HuH-7.5 (cell line): ENCODE measurements around the gene EPHB1.
"Not testable (repeated sequence)": the region's sequence is repeated elsewhere in the genome, so short reads cannot be mapped to it uniquely, and the experiment has no call there.

Experiments used
- DNase-seq: peaks from one replicate; pipeline ENCODE4 v3.0.0; 2011; ENCODE audit warnings: low spot score

EPHB1 gene

DNA sequence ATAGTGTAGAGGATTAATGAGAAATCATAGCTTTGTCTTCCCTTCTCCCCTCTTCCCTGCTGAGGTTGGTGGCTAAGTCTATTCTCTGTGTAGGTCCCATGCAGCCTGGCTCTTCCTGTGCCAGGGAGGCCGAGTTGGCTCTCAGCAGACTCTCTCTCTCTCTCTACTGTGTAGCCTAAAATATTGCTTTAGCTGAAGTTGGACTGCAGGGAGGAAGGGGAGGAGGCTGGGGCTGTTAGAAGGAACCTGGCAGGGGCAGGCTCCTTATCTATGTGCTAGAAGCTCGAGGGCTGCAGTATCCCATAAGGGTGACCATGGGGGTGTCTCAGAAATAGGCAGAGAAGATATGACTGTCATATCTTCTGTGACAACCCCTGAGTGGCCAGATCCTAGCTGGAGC, 160.8 kb downstream of the EPHB1 start:
- DNase-seq = no peak

DNA sequence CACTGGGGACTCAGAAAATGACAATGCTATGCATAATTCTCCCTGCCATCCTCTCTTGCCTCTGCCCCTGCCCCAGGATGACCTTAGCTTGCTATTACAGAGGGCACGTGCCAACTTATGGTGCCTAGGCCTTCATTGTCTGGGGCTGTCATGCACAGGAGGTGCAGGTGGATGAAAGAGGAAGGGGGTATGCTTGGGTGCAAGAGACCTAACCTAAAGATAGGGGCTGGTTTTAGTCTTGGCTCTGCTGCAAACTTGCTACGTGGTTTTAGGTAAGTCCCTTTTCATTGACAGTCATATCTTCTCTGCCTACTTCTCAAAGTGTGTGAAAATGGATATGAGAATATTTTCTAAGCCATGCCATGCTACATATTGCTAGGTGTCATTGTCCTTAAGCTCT, 161.3 kb downstream of the EPHB1 start:
- DNase-seq = no peak

DNA sequence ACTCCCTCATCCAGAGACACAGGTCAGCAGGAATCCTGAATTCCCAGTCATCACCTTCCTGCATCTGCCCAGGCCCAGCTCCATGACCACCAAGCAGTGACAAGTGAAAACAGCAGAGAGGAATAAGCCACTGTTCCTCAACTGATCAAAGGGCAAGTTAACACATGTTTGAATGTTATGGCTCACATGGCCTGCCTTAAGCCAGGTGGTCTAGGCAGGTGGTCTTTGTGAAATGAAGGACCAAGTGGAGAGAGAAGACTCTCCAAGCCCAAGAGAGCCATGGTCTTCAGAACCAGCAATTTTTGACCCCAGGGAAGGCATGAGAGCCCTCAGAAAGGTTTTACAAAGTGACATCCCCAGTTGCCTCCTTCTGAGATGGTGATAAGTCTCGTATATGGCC, 161.8 kb downstream of the EPHB1 start:
- DNase-seq = no peak

DNA sequence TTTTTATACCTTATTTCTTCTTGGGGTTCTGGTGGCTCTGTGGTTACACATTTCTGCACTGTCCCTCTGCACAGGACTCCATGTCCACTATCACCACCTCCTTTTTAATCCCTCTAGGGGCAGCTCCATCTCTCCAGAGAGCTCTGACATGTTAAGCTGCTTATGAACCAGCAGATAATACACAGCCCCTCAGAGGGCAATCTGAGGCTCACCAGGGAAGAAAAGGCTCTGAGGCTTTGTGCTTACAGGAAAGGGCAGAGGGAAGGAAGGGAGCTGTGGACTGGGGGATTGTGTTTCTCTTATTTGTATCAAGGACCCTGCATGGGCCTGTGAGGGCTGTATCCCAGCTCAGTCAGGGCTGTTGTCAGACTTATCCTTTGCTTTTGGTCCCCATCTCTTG, 164.5 kb downstream of the EPHB1 start:
- DNase-seq = no peak

DNA sequence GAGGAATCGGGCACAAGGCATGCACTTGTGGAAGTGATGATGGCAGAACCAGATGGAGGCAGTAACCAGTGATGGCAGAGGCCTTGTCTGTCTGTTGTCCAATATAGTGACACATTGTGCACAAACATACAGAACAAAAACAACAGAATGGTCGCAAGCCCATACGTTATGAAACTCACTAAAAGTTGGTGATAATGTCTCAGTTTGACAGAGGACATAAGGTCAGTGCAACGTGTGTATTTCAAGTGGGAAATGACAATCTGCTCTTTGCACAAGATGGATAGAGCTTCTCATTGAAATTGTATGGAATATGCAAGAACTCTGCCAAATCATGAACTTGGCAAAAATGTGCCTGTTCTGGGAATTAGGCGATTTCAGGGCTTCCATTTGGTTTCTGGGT, 169.2 kb downstream of the EPHB1 start:
- no peak for DNase-seq

DNA sequence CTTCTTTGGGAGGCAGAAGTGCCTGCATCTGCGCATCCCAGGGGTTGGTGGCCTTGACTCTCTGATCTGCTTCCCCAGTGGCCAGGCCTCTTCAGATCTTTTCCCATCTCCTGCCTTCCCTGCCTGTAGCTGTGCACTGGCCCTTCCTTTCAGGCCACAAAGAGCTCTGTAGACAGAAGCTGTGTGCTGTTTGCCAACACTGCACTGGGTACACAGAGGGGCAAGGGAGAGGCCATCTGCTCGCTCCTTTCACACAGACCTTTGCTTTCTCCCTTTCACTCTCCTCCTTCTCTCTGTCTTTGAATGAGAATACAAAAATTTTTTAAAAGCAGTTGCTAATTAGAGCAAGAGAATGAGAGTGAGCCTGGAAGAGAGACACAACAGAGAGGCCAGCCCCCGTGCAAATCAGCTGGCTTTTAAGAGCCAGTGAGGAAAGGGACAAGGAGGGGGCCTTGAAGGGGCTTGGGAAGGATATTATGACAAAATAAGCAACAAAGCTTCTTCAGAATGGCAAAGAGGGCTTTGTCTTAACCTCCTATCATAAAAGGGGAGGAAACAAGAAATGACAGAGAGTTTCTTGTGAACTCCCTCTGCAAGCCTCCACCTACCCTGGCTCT, 170.9 kb downstream of the EPHB1 start:
- no peak for DNase-seq

DNA sequence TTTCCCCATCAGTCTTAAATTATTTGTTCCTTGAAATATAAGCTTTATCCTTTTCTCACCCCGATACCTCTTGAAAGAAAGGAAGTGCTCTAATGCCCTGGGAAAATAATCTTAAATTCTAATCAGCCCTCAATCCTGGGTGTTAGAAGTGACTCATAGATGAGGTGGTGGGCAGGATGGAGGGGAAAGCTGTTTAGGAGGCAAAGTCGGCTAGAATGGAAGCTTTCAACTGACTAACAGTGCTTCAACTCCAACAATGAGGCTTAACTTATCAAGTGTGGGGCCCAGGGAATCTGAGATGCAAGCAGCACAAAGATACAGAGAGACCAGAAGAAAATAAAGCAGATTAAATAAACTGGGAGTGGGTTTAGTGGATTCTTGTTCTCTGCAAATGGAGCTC, 175.8 kb downstream of the EPHB1 start:
- no peak for DNase-seq

DNA sequence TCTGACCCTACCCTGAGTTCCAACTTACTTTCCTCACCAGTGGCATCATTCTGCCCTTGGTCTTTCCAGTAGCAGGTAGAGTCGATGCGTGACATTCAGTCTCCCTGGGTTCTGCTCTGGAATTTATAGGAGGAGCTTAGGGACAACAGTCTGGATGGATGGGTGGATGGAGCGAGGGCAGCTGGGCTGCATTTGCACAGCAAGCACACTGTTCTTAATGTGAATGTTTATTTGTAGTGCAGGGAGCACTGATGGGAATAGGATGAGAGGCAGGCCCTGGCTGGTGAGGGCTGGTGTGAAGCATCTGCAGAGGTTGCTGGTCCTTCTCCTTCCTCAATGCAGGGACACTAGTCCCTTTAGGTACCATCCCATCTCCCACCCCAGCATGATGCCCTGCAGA, 176.2 kb downstream of the EPHB1 start:
- no peak for DNase-seq

DNA sequence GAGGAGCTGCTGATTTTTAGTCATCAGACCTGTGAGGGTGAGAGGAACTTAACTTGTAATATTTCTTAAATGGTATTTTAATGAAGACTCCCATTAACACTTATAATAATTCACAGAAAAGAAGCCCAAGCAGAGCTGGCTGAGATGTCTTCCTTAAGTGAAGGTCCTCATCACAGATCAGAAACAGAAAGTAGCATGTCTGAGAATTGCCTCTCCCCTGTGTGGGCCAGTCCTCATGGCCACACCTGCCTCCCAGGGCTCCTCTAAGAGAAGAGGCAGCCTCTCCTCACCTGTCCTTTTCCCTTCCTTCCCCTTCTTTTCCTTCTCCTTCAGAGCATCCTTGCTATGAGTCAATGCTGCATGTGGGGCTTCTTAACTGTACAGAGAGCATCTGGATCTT, 176.8 kb downstream of the EPHB1 start:
- DNase-seq = not testable (repeated sequence)

DNA sequence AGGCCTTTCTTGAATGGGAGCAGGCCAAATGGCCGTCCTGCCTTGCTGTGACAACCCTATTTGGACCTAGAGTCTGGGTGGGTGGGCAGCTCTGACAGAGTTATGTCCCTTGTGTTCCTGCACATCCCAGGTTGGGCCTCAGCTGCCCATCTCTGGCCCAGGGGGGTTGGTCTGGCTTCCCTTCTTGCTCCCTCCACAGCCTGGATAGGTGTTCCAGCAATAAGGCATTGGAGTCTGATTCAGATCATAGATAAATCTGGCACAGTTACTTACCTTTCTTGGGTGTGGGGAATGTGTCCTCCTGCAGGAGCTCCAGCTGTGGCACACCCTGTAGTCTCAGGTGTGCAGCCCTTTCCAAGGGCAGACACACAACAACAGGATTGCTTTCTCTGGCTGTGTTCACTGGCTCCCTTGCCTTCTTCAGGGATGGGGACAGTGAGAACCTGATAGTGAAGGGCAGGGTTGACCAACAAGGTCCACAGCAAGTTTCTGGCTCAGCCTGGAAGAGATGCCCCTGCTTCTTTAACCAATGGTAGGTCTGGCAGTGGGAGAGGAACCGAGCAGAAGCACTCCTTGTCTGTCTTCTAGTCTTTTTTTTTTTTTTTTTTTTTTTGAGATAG, 177.9 kb downstream of the EPHB1 start:
- DNase-seq = no peak

DNA sequence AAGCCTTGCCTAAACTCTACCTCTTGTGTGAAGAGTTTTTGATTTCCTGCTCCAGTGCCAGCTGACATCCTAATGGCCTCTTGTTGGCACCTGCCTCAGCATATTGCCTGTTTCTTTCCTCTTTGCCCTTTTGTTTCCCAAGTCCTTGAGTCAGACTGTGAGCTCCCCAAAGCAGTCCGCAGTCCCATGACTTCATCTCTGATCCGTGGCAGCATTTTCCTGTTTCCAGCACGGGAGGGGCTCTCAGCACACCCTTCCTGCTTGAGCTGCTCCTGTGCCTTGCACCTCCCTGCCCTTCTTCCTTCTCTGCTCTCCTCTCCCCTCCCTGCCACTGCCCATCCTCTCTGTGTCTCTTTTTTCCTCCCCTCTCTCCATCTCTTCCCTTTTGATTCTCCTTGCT, 179.6 kb downstream of the EPHB1 start:
- DNase-seq = no peak

DNA sequence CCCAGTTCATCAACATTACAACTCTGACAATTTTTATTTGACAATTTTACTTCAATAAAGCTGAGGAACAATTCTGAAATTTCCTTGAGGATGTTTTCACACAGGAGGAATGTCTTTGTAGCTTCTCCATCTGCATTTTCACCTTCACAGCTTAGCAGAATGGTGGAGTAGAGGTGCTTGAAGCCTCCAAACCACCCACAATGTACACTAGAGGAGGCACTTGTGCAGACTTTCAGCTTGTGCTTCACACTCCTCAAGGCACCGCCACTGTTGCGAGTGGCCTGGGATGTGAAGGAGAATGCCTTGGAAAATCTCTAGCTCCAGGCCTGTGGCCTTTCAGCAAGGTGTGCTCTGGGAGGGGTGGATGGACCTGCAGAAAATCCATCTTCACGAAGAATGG, 181.9 kb downstream of the EPHB1 start:
- no peak for DNase-seq

DNA sequence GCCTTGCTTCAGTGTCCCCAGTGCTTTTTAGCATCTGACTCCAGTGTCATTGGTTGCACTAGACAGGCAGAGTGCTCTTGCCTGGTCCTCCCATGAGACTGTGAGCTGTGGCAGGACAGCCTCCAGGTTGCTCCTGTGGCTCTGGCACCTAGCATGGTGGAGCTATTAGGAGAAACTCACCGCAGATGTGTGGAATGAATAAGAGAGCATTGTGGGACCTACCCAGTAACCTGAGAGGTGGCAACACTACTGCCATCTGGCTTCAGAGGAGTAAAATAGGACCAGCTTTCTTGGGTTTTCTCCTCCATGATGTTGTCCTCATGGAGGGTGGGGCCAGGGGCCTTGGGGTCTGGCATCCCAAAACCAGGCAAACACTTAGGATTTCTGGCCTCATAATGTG, 183.6 kb downstream of the EPHB1 start:
- DNase-seq = no peak

DNA sequence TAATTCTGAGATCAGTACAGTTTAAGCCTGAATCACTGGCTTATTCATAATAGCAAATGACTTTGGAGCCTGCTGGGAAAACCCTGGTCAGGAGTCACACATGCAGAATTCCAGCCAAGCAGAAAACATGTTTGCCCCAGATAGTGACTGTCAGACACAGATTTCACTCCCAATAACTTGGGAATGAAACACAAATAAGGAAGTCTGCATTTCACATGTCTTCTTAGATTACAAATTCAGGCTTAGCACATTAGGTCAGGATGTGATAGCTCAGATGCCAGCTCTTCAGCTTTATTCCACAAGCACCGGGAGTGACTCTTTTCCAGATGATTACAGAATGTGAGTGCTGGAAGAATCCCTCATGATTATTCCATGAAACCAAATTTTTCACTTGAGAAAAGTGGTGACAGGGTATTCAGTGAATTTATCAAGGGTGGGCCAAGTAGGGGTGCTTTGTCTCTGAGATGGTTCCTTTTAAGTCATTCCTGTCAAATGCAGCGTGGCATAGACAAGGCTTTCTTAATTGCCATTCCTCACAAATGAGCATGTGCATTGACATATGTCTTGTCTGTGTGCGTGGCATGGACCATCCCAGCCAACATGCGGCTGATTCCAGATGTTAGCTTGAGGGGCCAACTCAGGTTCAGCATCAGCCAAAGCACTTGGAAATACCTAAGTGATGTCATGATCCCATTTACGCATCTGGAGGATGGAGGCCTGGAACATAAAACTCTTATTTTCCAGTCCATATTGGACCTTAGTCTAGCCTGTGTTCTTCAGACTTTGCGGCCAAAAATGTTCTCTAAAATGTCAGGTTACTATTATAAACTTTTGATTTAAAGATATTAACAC, 191.0 kb downstream of the EPHB1 start:
- no peak for DNase-seq

DNA sequence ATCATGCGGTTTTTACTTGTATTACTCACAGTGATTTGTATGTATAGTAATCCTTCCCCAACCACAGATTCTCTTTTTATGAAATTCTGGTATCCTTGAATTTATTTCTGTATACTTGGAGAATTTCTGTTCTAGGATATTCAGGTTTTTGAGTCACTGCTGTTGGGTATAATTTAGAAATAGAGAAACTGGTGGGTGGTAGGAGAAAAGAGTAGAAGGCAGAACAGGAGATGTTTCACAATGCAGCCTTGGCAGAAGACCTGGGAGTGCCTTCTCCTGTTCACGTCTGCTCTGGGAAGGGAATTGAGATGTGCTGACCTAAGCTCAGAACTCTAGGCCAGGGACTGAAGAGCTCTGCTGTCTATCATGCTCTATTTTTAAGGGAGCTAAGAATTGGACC, 193.6 kb downstream of the EPHB1 start:
- DNase-seq = no peak

DNA sequence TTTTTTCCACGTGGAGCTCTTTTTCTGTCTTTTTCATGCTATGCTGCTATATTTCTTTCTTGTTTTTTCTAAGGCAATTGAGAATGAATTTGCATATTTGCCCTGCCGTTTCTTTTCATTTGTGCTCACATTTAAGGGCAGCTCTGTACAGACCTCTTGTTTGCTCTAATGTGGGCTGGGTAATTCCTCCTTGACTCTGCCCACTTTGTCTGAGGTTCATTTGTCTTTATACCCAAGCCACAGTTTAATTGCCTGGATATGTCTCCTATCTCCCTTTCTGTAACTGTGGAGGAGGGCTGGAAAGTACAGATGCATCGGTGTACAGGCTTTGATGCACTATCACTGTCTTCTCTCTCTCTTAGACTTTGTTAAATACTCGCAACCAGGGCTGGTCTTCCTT, 195.9 kb downstream of the EPHB1 start:
- no peak for DNase-seq

DNA sequence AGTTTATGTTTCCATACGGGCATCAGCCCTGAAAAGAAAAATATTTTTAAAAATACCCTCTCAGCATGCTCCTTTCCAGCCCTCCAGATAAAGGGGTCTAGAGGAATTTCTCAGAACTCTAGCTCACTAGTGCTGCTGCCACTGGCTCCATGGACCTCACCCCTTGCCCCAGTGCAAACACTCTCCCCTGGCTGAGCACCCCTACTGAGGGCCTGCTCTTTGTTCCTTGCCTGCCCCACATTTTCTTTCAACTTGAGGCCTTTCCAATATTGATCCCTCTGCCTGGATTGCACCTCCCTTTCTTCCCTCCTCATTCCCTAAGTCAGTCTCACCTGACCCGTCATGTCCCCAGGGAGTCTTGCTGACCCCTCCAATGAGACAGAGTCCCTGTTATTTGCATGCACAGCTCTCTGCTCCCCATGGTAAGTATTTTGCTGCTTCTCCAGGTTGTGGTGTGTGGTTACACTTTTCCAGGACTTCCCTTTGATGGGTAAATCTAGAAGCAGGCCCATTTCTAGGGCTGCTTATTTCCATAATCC, 196.5 kb downstream of the EPHB1 start:
- DNase-seq = no peak

DNA sequence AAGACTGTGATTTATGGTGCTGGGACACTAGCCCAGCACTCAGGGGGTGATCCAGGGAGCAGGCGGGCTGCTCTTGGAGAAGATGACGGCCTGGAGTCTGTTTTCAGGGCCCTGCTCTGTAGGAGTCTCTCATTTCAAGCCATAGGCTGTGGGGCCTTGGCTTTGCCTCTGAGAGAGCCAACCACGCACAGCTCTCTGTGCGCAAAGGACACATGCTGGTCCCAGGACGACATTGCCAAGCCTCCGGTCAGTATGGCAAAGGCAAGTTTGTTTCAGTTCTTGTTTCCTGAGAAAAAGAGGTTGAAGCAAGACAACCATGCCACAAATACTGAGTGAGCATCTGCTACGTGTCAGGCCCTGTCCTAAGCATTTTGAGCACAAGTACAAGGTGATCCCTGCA, 197.1 kb downstream of the EPHB1 start:
- DNase-seq = no peak

DNA sequence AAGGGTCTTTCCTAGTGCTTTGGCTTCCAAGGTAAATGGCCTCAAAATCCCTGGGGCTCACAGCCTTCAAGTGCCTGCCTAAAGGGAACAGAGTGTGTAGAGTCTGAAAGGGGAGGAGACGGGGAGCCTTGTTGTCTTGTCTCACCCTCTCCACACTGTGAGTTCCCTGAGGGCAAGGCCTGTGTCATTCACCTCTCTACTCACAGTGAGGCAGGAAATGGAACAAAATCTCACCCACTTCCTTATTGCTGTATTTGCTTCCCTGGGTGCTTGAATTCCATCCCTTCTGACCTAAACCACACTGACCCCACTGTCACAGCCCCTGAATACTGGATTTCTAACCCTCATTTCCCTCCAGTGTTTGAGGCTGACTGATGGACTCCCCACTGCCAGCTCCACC, 197.5 kb downstream of the EPHB1 start:
- no peak for DNase-seq

DNA sequence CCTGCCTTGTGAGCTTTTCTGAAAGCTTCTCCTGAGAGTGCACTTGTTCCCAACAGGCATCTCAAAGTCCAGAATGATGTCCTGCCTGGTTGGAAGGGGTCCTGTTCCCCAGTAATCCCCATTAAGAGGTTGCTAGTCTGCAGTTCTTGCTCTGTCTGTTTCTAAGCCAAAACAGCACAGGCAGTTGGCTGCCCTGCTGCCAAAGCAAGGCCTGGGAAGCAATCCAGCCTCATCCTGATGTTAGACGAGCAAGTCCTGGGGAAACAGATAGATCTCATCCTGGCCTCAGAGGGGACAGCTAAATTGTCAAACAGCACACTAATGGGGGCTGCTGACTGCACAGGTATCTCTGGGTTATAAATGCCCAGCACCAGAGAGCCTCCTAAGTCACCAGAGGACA, 198.0 kb downstream of the EPHB1 start:
- no peak for DNase-seq

DNA sequence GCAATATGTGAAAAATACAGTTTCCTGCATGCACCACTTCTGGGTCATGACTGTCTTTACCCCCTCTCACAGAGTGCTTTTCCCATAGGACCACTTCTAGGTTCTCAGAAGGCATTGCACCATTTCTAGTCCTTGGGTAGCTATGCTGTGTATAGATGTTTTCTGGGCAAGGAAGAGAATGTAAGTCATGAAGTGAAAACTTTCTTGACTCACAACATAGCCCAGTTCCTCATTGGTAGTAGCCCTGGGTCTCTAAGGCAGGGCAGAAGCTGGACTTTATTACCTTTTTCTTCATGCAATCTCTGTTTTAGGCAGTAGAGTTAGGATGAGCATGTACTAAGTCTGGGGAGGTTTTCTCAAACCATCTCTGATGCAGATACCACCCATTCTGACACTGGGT, 203.1 kb downstream of the EPHB1 start:
- no peak for DNase-seq

DNA sequence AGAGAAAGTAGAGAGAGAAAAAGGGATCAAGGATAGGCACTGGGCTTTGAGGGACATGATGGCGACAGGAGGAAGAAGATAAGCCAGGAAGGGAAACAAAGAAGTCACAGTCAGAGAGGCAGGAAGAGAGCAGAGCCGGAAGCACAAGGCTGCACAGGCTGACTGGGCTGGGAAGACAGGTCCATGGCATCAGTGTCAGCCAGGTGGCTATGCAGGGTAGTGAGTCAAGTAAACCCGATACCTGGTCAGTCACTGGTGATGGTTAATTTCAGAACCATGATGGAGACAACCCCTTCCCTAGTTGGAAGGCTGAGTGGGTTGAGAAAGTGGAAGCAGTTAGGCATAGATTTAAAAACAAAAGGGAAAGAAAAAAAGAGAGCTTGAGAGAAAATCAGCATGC, 203.8 kb downstream of the EPHB1 start:
- DNase-seq = no peak

DNA sequence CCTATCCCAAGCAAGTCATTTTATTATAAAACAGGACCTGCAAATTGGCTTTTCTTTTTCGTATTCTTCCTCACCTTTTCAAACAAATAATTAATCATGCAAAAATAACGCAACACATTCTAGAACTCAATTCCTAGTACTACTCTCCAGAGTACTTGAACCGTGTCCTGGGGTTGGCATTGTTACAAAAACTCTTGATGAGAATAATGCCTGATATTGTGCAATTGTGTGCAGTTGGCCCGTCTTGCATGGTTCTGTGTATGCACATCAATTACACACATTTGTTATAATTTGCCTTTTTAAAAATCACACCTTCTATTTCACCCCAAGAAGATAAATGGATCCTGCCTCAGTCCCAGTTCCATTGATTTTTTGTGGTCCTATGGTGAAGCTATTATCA, 205.4 kb downstream of the EPHB1 start:
- DNase-seq = no peak
